GM12878 (cell line): Measurements from ENCODE around the gene RSL24D1. TPM values are rescaled to one million over a fixed set of nuclear protein-coding genes. Genes with fewer than 3 reads are reported as not detected.

Experiments used
- ATAC-seq: fragments of 200-7000 bp; cut with Tn5 transposase; 3 replicates; pipeline ENCODE4 v1.9.1; 2020; ENCODE audit warnings: mild to moderate bottlenecking, moderate library complexity
- BruUV-seq: library from RNA; stranded (reverse); fragments of 400-500 nt; replicated peaks from 2 replicates; lab custom pipeline; 2021; lab: Mats Ljungman, UMichigan
- CTCF ChIA-PET: fragments of 300-600 bp; sonication (Branson Sonifier 250); formaldehyde crosslinking; extraction: SDS; loops from one replicate; lab custom pipeline; 2021; ENCODE audit warnings: inconsistent platforms; lab: Yijun Ruan, JAX
- POLR2A ChIA-PET: fragments of 350-600 bp; formaldehyde crosslinking; extraction: SDS; loops from one replicate; lab custom pipeline; 2021; ENCODE audit warnings: inconsistent platforms; lab: Charles Lee
- RAD21 ChIA-PET: fragments of 300-600 bp; sonication (Branson Sonifier 250); formaldehyde crosslinking; loops from one replicate; lab custom pipeline; 2023; ENCODE audit warnings: antibody characterized with exemption; ENCODE audit not compliant: unreplicated experiment; lab: Charles Lee
- SMC1A ChIA-PET: fragments of 300-600 bp; sonication (Branson Sonifier 250); formaldehyde crosslinking; loops from one replicate; lab custom pipeline; 2023; ENCODE audit not compliant: unreplicated experiment, uncharacterized antibody; lab: Charles Lee
- DNase-seq: peaks from one replicate; pipeline ENCODE4 v3.0.0-alpha.2; 2011; ENCODE audit warnings: low read depth, low spot score
- FAIRE-seq: peaks from 3 replicates; lab custom pipeline; 2011; peaks lifted over from hg19 to GRCh38; lab: Jason Lieb, UNC
- H2AFZ ChIP-seq: 2 replicates; pipeline ENCODE4 v1.6.0; 2011; ENCODE audit warnings: low read depth, low read length, control low read depth; ENCODE audit not compliant: control insufficient read depth
- H3K27ac ChIP-seq: 2 replicates; pipeline ENCODE4 v1.5.1; 2011; ENCODE audit warnings: control low read depth; ENCODE audit not compliant: control insufficient read depth, insufficient read depth
- H3K27me3 ChIP-seq, 2 experiments: replicated peaks in 1 of 2; 2 replicates each; pipeline versions ENCODE4 v1.6.0 to v1.6.1; 2011; ENCODE audit warnings: low read length in 1 of 2; ENCODE audit not compliant: control insufficient read depth in 2 of 2, insufficient read depth in 2 of 2
- H3K36me3 ChIP-seq, 2 experiments: 2 replicates each; pipeline ENCODE4 v1.5.1; 2011; ENCODE audit warnings: low read length in 1 of 2; ENCODE audit not compliant: control insufficient read depth in 2 of 2, insufficient read depth in 2 of 2
- H3K4me1 ChIP-seq: 2 replicates; pipeline ENCODE4 v1.6.1; 2011; ENCODE audit warnings: mild to moderate bottlenecking, low read length, moderate library complexity, mixed read lengths; ENCODE audit not compliant: control insufficient read depth, insufficient read depth
- H3K4me2 ChIP-seq: 2 replicates; pipeline ENCODE4 v1.6.0; 2011; ENCODE audit warnings: control low read depth; ENCODE audit not compliant: control insufficient read depth, insufficient read depth
- H3K4me3 ChIP-seq: fragments of 200-600 bp; sonication (generic); 2 replicates; pipeline ENCODE4 v1.5.1; 2016
- H3K79me2 ChIP-seq: 2 replicates; pipeline ENCODE4 v1.6.0; 2011; ENCODE audit warnings: low read length; ENCODE audit not compliant: control insufficient read depth, insufficient read depth
- H3K9ac ChIP-seq: 2 replicates; pipeline ENCODE4 v1.8.0; 2011; ENCODE audit warnings: low read length, control low read depth, mixed read lengths; ENCODE audit not compliant: control insufficient read depth, insufficient read depth
- H3K9me3 ChIP-seq: replicated peaks from 3 replicates; pipeline ENCODE4 v1.5.1; 2011; ENCODE audit warnings: mild to moderate bottlenecking, low read length; ENCODE audit not compliant: control insufficient read depth, insufficient read depth
- H4K20me1 ChIP-seq: 2 replicates; pipeline ENCODE4 v1.6.0; 2011; ENCODE audit not compliant: control insufficient read depth, insufficient read depth
- ATF2 ChIP-seq: IDR thresholded peaks from 2 replicates; pipeline ENCODE4 v1.6.1; 2012; ENCODE audit warnings: low read length, inconsistent platforms
- CBX3 ChIP-seq: fragments of 200-600 bp; sonication (generic); IDR thresholded peaks from 2 replicates; pipeline ENCODE4 v1.6.1; 2016; ENCODE audit warnings: low read depth, borderline replicate concordance
- NFYA ChIP-seq: IDR thresholded peaks from 2 replicates; pipeline ENCODE4 v1.6.1; 2011; ENCODE audit warnings: low read depth, mild to moderate bottlenecking, low read length, improper control_type of control experiment, borderline replicate concordance
- NR2C2 ChIP-seq: IDR thresholded peaks from 2 replicates; pipeline ENCODE4 v1.6.1; 2011; ENCODE audit warnings: borderline replicate concordance, low read depth; ENCODE audit not compliant: control insufficient read depth, insufficient read length
- POLR2AphosphoS2 ChIP-seq: IDR thresholded peaks from 2 replicates; pipeline ENCODE4 v1.6.1; 2011; ENCODE audit warnings: low read depth, mild to moderate bottlenecking, low read length, improper control_type of control experiment, moderate library complexity
- RAD21 ChIP-seq: IDR thresholded peaks from 2 replicates; pipeline ENCODE4 v1.6.1; 2011; ENCODE audit warnings: mild to moderate bottlenecking, low read depth, low read length, moderate library complexity; ENCODE audit not compliant: insufficient read depth
- SMAD1 ChIP-seq: fragments of 450-650 bp; IDR thresholded peaks from 2 replicates; pipeline ENCODE4 v1.6.1; 2018; ENCODE audit warnings: mild to moderate bottlenecking, low read depth; ENCODE audit not compliant: partially characterized antibody
- SRF ChIP-seq, 2 experiments: IDR thresholded peaks; 2 replicates each; pipeline ENCODE4 v1.6.1; 2011; ENCODE audit warnings: low read depth in 2 of 2, low read length in 2 of 2, mild to moderate bottlenecking in 1 of 2, moderate library complexity in 1 of 2
- SUZ12 ChIP-seq: fragments of 200-600 bp; sonication (generic); IDR thresholded peaks from one replicate; pipeline ENCODE4 v1.6.1; 2018; ENCODE audit warnings: antibody characterized with exemption, mild to moderate bottlenecking; ENCODE audit not compliant: unreplicated experiment
- ZNF384 ChIP-seq: IDR thresholded peaks from 2 replicates; pipeline ENCODE4 v1.6.1; 2012; ENCODE audit warnings: low read depth, mild to moderate bottlenecking, low read length, improper control_type of control experiment, borderline replicate concordance
- ZNF622 ChIP-seq: fragments of 450-650 bp; IDR thresholded peaks from 2 replicates; pipeline ENCODE4 v1.6.1; 2017; ENCODE audit warnings: mild to moderate bottlenecking, inconsistent platforms
- WGBS: methylation state at CpG from one replicate; pipeline ENCODE4 v1.1.6; 2016; ENCODE audit warnings: low lambda C conversion rate; ENCODE audit not compliant: insufficient replicate concordance, insufficient coverage; ENCODE audit errors: missing lambda C conversion rate; 5-methylcytosine and 5-hydroxymethylcytosine counted together
- in situ Hi-C: fragments of 300-500 bp; cut with MboI; formaldehyde crosslinking; loops from 9 replicates; pipeline ENCODE4 v1.14.3; 2018; ENCODE audit warnings: mixed read lengths
- intact Hi-C: fragments of 100-400 bp; cut with micrococcal nuclease; formaldehyde crosslinking; loops from one replicate; pipeline ENCODE4 v1.14.2; 2022; ENCODE audit not compliant: unreplicated experiment
- polyA plus RNA-seq, 11 experiments: library from polyadenylated mRNA; depleted of rRNA in 4 of 11; unstranded in 6 of 11; stranded (reverse) in 5 of 11; fragments of >200 nt; fragmentation: Nextera tagmentation in 4 of 11; fragmentation: Illumina TruSeq in 1 of 11; extraction: Ambion mirVana in 4 of 11; extraction: Trizol in 1 of 11; gene quantifications; 1 replicate in 1 of 11; 2 replicates in 10 of 11; pipeline versions ENCODE4 v1.2.1 to v1.2.3, GENCODE V29; 2011 to 2016; ENCODE audit warnings: inconsistent platforms in 2 of 11, missing spikeins in 2 of 11, low read depth in 1 of 11
- total RNA-seq, 4 experiments: library from RNA; depleted of rRNA in 3 of 4; stranded (reverse); fragments of >200 nt in 3 of 4; fragmentation: Illumina TruSeq in 1 of 4; extraction: Trizol in 1 of 4; gene quantifications; 2 replicates each; pipeline versions ENCODE4 v1.2.1 to v1.2.3, GENCODE V29; 2013 to 2021
- TF ChIP-seq, protein P1 (sequence below): fragments of 150-350 bp; IDR thresholded peaks from 2 replicates; pipeline ENCODE4 v1.6.1; 2016; ENCODE audit warnings: low read depth, low read length
- TF ChIP-seq, protein P2 (sequence below): fragments of 450-650 bp; IDR thresholded peaks from 2 replicates; pipeline ENCODE4 v1.6.1; 2016; ENCODE audit warnings: mild to moderate bottlenecking

RSL24D1 gene
- total and polyA plus RNA-seq, 10 of the 15 experiments (the other 5 are each of a cell fraction or from before 2014, with no cell fraction given) = 94.9 to 249 (median 121) TPM

DNA sequence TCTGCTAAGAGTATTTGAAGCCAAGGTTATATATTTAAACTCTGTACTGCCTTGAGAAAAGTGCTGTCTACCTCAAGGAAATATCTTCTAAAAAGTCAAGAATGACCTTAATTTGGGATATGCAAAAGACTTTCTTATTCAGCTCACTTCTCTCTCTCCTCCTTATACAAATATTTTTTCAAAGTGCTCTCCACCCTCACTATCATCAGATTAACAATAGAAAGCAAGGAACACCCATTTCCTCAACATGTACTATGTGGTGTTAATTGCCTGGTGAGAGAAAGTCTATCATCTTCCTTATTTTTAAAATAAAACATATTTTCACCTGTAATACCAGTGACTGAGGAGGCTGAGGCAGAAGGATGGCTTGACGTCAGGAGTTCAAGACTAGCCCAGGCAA lies 44.4 kb upstream of the RSL24D1 start:
- ATAC-seq (no peak), FAIRE-seq (no peak), DNase-seq (no peak)
- SMC1A ChIA-PET = interaction anchor here (1.1 to 1.3 kb wide), 3 partner anchors 36 to 194 kb away, joined by 3 read pairs; no protein-coding TSS in a partner anchor
- intact Hi-C loops (no loop called here), in situ Hi-C loops (no loop called here)
- Histone ChIP-seq H3K9ac (no peak overlapping the region), H3K27ac (no peak overlapping the region), H3K4me1 (no peaks in the 10 kb centered on the region), H3K4me2 (no peak overlapping the region), H3K79me2 (no peaks in the 10 kb centered on the region), H3K27me3 (no peaks in the 10 kb centered on the region), H4K20me1 (no peaks in the 10 kb centered on the region), H2AFZ (no peak overlapping the region), H3K9me3 (no peaks in the 10 kb centered on the region), H3K4me3 (no peak overlapping the region), H3K36me3 (peaks cover 0 to 3% of the 10 kb centered on the region in 2 experiments; a peak in 2 of 4 replicates)
- WGBS = 95% methylated on average over 1 of the region's 1 CpG
- POLR2A ChIA-PET = interaction anchor here (0.8 to 1.0 kb wide), 2 partner anchors 10 to 28 kb away, joined by 3 to 5 read pairs; no protein-coding TSS in a partner anchor
- no TSS peak for BruUV-seq
- RAD21 ChIA-PET = no interaction called here
- no peak for TF ChIP-seq SRF (IDR thresholded peaks at IDR 0.05; ENCODE audit: low read depth in 2 of 2, low read length in 2 of 2)
- no peak for TF ChIP-seq NFYA
- no peak for TF ChIP-seq SMAD1
- TF ChIP-seq SUZ12 = no peak
- no peak for TF ChIP-seq ZNF384
- TF ChIP-seq POLR2AphosphoS2 = no peak
- TF ChIP-seq, protein P1, sequence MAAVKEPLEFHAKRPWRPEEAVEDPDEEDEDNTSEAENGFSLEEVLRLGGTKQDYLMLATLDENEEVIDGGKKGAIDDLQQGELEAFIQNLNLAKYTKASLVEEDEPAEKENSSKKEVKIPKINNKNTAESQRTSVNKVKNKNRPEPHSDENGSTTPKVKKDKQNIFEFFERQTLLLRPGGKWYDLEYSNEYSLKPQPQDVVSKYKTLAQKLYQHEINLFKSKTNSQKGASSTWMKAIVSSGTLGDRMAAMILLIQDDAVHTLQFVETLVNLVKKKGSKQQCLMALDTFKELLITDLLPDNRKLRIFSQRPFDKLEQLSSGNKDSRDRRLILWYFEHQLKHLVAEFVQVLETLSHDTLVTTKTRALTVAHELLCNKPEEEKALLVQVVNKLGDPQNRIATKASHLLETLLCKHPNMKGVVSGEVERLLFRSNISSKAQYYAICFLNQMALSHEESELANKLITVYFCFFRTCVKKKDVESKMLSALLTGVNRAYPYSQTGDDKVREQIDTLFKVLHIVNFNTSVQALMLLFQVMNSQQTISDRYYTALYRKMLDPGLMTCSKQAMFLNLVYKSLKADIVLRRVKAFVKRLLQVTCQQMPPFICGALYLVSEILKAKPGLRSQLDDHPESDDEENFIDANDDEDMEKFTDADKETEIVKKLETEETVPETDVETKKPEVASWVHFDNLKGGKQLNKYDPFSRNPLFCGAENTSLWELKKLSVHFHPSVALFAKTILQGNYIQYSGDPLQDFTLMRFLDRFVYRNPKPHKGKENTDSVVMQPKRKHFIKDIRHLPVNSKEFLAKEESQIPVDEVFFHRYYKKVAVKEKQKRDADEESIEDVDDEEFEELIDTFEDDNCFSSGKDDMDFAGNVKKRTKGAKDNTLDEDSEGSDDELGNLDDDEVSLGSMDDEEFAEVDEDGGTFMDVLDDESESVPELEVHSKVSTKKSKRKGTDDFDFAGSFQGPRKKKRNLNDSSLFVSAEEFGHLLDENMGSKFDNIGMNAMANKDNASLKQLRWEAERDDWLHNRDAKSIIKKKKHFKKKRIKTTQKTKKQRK = no peak
- no peak for TF ChIP-seq NR2C2
- TF ChIP-seq ZNF622 = no peak
- TF ChIP-seq, protein P2, sequence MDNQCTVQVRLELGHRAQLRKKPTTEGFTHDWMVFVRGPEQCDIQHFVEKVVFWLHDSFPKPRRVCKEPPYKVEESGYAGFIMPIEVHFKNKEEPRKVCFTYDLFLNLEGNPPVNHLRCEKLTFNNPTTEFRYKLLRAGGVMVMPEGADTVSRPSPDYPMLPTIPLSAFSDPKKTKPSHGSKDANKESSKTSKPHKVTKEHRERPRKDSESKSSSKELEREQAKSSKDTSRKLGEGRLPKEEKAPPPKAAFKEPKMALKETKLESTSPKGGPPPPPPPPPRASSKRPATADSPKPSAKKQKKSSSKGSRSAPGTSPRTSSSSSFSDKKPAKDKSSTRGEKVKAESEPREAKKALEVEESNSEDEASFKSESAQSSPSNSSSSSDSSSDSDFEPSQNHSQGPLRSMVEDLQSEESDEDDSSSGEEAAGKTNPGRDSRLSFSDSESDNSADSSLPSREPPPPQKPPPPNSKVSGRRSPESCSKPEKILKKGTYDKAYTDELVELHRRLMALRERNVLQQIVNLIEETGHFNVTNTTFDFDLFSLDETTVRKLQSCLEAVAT = no peak
- no peak for TF ChIP-seq RAD21
- no peak for TF ChIP-seq CBX3
- no peak for TF ChIP-seq ATF2
- TF ChIP-seq, all 136 proteins: peak for 0
- CTCF ChIA-PET = interaction anchor here (0.7 to 1.2 kb wide), 2 partner anchors 9 to 44 kb away, joined by 3 to 5 read pairs; no protein-coding TSS in a partner anchor
